OCI-LY1 (cell line): Measurements from ENCODE around the gene MACF1.

Source experiments
- CTCF ChIP-seq: fragments of 200-600 bp; sonication (generic), shearing (Covaris generic); IDR thresholded peaks from 2 replicates; pipeline ENCODE4 v1.5.1; 2017; ENCODE audit warnings: mild to moderate bottlenecking, antibody characterized with exemption, low read length, moderate library complexity, mixed read lengths
- EZH2 ChIP-seq: fragments of 200-600 bp; sonication (generic), shearing (Covaris generic); IDR thresholded peaks from 2 replicates; pipeline ENCODE4 v1.8.0; 2017; ENCODE audit warnings: borderline replicate concordance, mixed run types, mild to moderate bottlenecking, antibody characterized with exemption, low read length, moderate library complexity, mixed read lengths

- TF ChIP-seq CTCF = no peak
- TF ChIP-seq EZH2 = no peak
Measured at GRCh38 chr1:39196244-39197215, 8.0 kb upstream of the MACF1 start.
